GM18511 (cell line): Measurements from ENCODE around the gene CD2AP.

Source experiments
- ATAC-seq: cut with Tn5 transposase; IDR thresholded peaks from one replicate; pipeline ENCODE4 v1.9.1; 2021; ENCODE audit warnings: mild to moderate bottlenecking, moderate library complexity; ENCODE audit not compliant: unreplicated experiment

CD2AP gene

DNA sequence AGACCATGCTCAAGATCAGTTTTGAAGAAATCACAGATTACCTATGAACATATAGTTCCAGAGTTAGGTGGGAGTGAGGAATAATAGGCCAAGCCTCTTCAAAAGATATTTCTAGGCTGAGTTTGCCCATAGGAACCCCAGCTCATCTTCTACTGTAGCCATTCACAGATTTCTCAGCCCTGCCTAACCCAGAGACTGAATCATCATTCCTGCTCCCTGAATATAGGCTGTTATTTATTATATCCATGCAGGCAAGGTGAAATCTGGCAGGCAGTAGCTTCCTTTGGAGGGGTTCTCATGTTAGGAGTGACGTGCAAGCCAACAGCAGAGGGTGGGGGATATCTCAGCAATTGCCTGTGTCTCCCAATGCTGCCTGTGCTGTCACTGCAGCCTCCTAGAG is 195.2 kb downstream of the CD2AP start:
- no peak for ATAC-seq

DNA sequence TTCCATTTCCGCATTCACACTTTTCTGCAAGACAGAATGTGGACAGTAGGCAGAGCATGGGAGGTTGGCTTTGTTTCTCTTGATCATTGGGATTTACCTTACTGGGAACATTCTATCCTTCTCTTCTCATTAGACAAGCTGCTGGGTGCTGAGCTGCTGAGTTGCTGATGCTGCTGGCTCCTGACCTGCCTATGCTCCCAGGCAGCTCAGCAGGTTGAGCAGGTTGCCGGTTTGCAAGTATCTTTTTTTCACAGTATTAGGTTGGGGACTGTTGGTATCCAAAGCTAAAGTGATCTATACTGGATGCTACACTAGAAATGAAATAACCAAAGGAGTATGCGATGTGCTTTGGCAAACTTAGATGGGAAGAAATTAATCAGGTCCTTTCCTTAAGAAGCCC is 197.1 kb downstream of the CD2AP start:
- no peak for ATAC-seq
